OCI-LY7 (cell line): Measurements from ENCODE around the gene SELENOK.

Experiments
- EZH2phosphoT487 ChIP-seq: fragments of 200-600 bp; sonication (generic); IDR thresholded peaks from 2 replicates; pipeline ENCODE4 v1.6.1; 2018; ENCODE audit warnings: low read depth, borderline replicate concordance, mild to moderate bottlenecking, mixed run types, antibody characterized with exemption, low read length, moderate library complexity, mixed read lengths
- TF ChIP-seq, protein P1 (sequence below): fragments of 200-600 bp; sonication (generic); conservative IDR thresholded peaks from 2 replicates; pipeline ENCODE4 v1.5.1; 2014; ENCODE audit warnings: mild to moderate bottlenecking, antibody characterized with exemption, low read length, moderate library complexity, mixed read lengths

DNA sequence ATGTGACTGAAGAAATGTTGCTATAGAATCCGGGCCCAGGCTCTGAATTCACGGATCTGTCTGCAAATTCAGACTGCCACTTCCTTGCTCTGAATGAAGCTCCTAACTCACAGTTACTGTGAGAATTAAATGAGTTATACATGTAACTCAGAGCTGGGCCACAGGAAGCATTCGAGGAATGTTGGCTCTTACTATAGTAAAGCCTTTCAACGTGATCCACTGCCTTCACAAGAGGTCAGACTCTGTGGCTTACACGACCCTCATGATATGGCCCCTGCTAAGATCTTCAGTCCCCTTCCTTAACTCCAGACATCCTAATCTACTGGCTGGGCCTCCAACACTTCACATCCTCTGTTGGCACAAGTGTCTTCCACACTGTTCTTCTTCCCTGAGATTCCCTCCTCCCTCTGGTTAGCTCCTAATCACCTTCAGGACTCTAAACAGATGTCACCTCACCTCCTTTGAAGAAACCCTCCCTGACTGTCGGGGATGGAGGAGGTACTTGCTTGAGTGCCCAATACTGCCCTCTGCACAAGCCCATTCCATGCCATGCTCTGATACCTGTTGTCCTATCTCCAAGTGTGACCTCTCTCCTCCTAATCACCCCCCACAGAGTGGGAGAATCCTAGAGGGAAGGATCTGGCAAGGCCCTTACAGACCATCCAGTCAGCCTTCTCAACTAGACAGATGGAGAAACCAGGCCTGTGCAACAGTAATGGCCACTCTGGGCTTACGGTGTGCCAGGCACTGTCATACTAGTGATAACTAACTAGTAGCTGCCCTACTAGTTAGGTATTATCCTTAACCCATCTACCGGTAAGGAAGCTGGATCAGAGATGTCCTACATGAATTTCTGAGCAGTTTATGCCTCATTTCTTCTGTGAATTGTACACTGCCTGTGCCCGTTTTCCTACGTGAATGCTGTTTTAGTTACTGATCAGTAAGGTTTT lies 11.0 kb downstream of the SELENOK start:
- TF ChIP-seq, protein P1, sequence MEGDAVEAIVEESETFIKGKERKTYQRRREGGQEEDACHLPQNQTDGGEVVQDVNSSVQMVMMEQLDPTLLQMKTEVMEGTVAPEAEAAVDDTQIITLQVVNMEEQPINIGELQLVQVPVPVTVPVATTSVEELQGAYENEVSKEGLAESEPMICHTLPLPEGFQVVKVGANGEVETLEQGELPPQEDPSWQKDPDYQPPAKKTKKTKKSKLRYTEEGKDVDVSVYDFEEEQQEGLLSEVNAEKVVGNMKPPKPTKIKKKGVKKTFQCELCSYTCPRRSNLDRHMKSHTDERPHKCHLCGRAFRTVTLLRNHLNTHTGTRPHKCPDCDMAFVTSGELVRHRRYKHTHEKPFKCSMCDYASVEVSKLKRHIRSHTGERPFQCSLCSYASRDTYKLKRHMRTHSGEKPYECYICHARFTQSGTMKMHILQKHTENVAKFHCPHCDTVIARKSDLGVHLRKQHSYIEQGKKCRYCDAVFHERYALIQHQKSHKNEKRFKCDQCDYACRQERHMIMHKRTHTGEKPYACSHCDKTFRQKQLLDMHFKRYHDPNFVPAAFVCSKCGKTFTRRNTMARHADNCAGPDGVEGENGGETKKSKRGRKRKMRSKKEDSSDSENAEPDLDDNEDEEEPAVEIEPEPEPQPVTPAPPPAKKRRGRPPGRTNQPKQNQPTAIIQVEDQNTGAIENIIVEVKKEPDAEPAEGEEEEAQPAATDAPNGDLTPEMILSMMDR = no peak
- no peak for TF ChIP-seq EZH2phosphoT487
